Measurements from ENCODE around the gene ERBB4. TPM values are rescaled to one million over a fixed set of nuclear protein-coding genes. Genes with fewer than 3 reads are reported as not detected.

Gene ERBB4
- total and polyA plus RNA-seq, 2 of the 8 experiments (the other 6 are each of a cell fraction or from before 2014, with no cell fraction given): 0.34 to 1.3 TPM

DNA sequence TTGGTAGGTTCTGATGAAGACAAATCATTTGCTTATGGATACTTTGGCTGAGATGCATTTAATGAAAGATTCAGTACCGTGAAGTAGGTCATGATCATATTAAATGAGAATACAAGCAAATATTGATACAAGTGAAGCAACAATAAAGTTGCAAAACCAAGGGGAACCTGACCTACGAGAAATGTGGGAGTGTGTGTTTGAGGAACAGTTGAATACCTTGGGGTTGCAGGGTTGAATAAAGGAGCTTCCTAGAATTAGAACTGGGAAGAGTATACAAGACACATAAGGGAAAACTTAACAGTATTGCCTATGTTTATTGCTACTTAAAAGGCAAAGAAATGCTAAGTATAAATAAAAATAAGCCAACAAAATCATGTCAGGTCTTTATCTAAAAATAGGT lies 702.9 kb downstream of the ERBB4 start (continued):
- TF ChIP-seq TBP (IDR thresholded peaks at IDR 0.05; ENCODE audit: low read depth, low read length) (no peak), EP300 (IDR thresholded peaks at IDR 0.05; ENCODE audit: borderline replicate concordance in 1 of 2, low read depth in 2 of 2, low read length in 2 of 2) (no peak), PHF8 (conservative IDR thresholded peaks at IDR 0.05; ENCODE audit: low read depth, low read length) (no peak)
